Esophagus (tissue), 2 donors: ENCODE results near the gene PRKN. TPM values are rescaled to one million over a fixed set of nuclear protein-coding genes. Genes with fewer than 3 reads are reported as not detected.
"Not testable (repeated sequence)": the region's sequence is repeated elsewhere in the genome, so short reads cannot be mapped to it uniquely, and the experiment has no call there.

Experiments used
- H3K27ac ChIP-seq, 2 donors: one replicate each; pipeline ENCODE4 v1.5.1; 2013; ENCODE audit warnings: low read depth in 2 of 2, mild to moderate bottlenecking in 2 of 2, inconsistent platforms in 1 of 2, low read length in 1 of 2, moderate library complexity in 1 of 2
- H3K27me3 ChIP-seq, 2 donors: one replicate each; pipeline ENCODE4 v1.6.1; 2013; ENCODE audit warnings: low read length in 2 of 2, control low read depth in 1 of 2, mild to moderate bottlenecking in 1 of 2; ENCODE audit not compliant: insufficient read depth in 2 of 2, control insufficient read depth in 1 of 2
- H3K36me3 ChIP-seq, 2 donors: one replicate each; pipeline ENCODE4 v1.6.1; 2013; ENCODE audit warnings: low read length in 1 of 2; ENCODE audit not compliant: control insufficient read depth in 2 of 2, insufficient read depth in 2 of 2
- H3K4me1 ChIP-seq, 2 donors: one replicate each; pipeline ENCODE4 v1.6.1; 2013; ENCODE audit warnings: low read length in 1 of 2; ENCODE audit not compliant: control insufficient read depth in 2 of 2, insufficient read depth in 2 of 2
- H3K4me3 ChIP-seq, 2 donors: one replicate each; pipeline ENCODE4 v1.5.1; 2013; ENCODE audit warnings: low read length in 2 of 2, mild to moderate bottlenecking in 2 of 2, low read depth in 1 of 2, moderate library complexity in 1 of 2
- H3K9me3 ChIP-seq, 2 donors: one replicate each; pipeline ENCODE4 v1.6.1; 2013; ENCODE audit warnings: mild to moderate bottlenecking in 2 of 2, low read depth in 1 of 2, low read length in 1 of 2, moderate library complexity in 1 of 2; ENCODE audit not compliant: control insufficient read depth in 2 of 2, insufficient read depth in 1 of 2
- WGBS, 2 donors: extraction: QIAGEN DNeasy Blood & Tissue Kit; methylation state at CpG; one replicate each; pipeline ENCODE4 v1.1.7; 2013; 5-methylcytosine and 5-hydroxymethylcytosine counted together
- polyA plus RNA-seq, 2 donors: library from polyadenylated mRNA; stranded (reverse); fragments of 200-250 nt; gene quantifications; one replicate each; pipeline ENCODE4 v1.2.3, GENCODE V29; 2013
- donor health status: healthy with polysubstance abuse.
- donor health status: Bipolar disorder and iron deficiency.

The PRKN gene
- polyA plus RNA-seq, 2 donors, result 0.28 to 0.45 TPM

- Histone ChIP-seq H3K27me3 (no peaks in the 10 kb centered on the region), H3K36me3 (no peaks in the 10 kb centered on the region), H3K9me3 (no peaks in the 10 kb centered on the region), H3K4me3 (no peak overlapping the region), H3K27ac (no peak overlapping the region), H3K4me1 (peaks cover 0 to 2% of the 10 kb centered on the region in 2 donors)
- 79 to 87% methylated on average over 7 of the region's 7 CpGs for WGBS, 2 donors
Observed at GRCh38 chr6:161889324-161889723, 838.2 kb downstream of the PRKN start.

GRCh38 chr6:161886545-161886944 lies 841.0 kb downstream of the PRKN start:
- 96 to 98% methylated on average over 9 of the region's 9 CpGs for WGBS, 2 donors
- not testable (repeated sequence) for H3K4me1 ChIP-seq, H3K27me3 ChIP-seq, H3K4me3 ChIP-seq, H3K9me3 ChIP-seq, H3K27ac ChIP-seq, H3K36me3 ChIP-seq

- no peaks in the 10 kb centered on the region for H3K4me1 ChIP-seq
- peaks cover 0 to 3% of the 10 kb centered on the region in 2 donors for H3K27me3 ChIP-seq
- peaks cover 0 to 2% of the 10 kb centered on the region in 2 donors for H3K9me3 ChIP-seq
- no peak overlapping the region for H3K27ac ChIP-seq
- no peak overlapping the region for H3K4me3 ChIP-seq
- WGBS, 2 donors, result 52 to 89% methylated on average over 2 of the region's 2 CpGs
- no peaks in the 10 kb centered on the region for H3K36me3 ChIP-seq
Observed at GRCh38 chr6:161884782-161885181, 842.8 kb downstream of the PRKN start.

GRCh38 chr6:161882196-161882765 lies 845.3 kb downstream of the PRKN start:
- H3K4me3 ChIP-seq, result no peak overlapping the region
- WGBS, 2 donors, result 57 to 59% methylated on average over 15 of the region's 15 CpGs
- H3K9me3 ChIP-seq, result peaks cover 0 to 2% of the 10 kb centered on the region in 2 donors
- H3K27ac ChIP-seq, result no peak overlapping the region
- no peaks in the 10 kb centered on the region for H3K4me1 ChIP-seq
- no peaks in the 10 kb centered on the region for H3K36me3 ChIP-seq
- H3K27me3 ChIP-seq, result peaks cover 0 to 3% of the 10 kb centered on the region in 2 donors

GRCh38 chr6:161880056-161880455 lies 847.5 kb downstream of the PRKN start:
- Histone ChIP-seq H3K36me3 (no peaks in the 10 kb centered on the region), H3K4me1 (no peaks in the 10 kb centered on the region), H3K27ac (no peak overlapping the region), H3K27me3 (peaks cover 0 to 3% of the 10 kb centered on the region in 2 donors), H3K4me3 (no peak overlapping the region), H3K9me3 (peaks cover 0 to 2% of the 10 kb centered on the region in 2 donors)
- WGBS, 2 donors, result 93 to 95% methylated on average over 2 of the region's 2 CpGs

- WGBS, 2 donors, result 89 to 94% methylated on average over 8 of the region's 8 CpGs
- Histone ChIP-seq H3K36me3 (no peaks in the 10 kb centered on the region), H3K27me3 (peaks cover 0 to 3% of the 10 kb centered on the region in 2 donors), H3K9me3 (peaks cover 0 to 2% of the 10 kb centered on the region in 2 donors), H3K27ac (no peak overlapping the region), H3K4me3 (no peak overlapping the region), H3K4me1 (no peaks in the 10 kb centered on the region)
Observed at GRCh38 chr6:161876231-161876630, 851.3 kb downstream of the PRKN start.

GRCh38 chr6:161870236-161870901 lies 857.2 kb downstream of the PRKN start:
- no peak overlapping the region for H3K4me3 ChIP-seq

GRCh38 chr6:161869491-161869890 lies 858.1 kb downstream of the PRKN start:
- WGBS, 2 donors, result 82 to 86% methylated on average over 4 of the region's 4 CpGs
- Histone ChIP-seq H3K27ac (no peak overlapping the region), H3K9me3 (no peaks in the 10 kb centered on the region), H3K36me3 (no peaks in the 10 kb centered on the region), H3K27me3 (no peaks in the 10 kb centered on the region), H3K4me3 (no peak overlapping the region), H3K4me1 (no peaks in the 10 kb centered on the region)

More at GRCh38 chr6:161870236-161870901, 857.2 kb downstream of the PRKN start:
- no peak overlapping the region for H3K27ac ChIP-seq
- no peaks in the 10 kb centered on the region for H3K4me1 ChIP-seq
- no peaks in the 10 kb centered on the region for H3K36me3 ChIP-seq
- no peaks in the 10 kb centered on the region for H3K27me3 ChIP-seq
- WGBS, 2 donors, result 65 to 75% methylated on average over 4 of the region's 4 CpGs
- H3K9me3 ChIP-seq, result no peaks in the 10 kb centered on the region

GRCh38 chr6:161866570-161866969 lies 861.0 kb downstream of the PRKN start:
- H3K27ac ChIP-seq, result no peak overlapping the region
- WGBS, 2 donors, result 89 to 95% methylated on average over 3 of the region's 3 CpGs
- H3K9me3 ChIP-seq, result no peaks in the 10 kb centered on the region
- no peaks in the 10 kb centered on the region for H3K36me3 ChIP-seq
- no peaks in the 10 kb centered on the region for H3K4me1 ChIP-seq
- no peak overlapping the region for H3K4me3 ChIP-seq
- H3K27me3 ChIP-seq, result no peaks in the 10 kb centered on the region

GRCh38 chr6:161861061-161861460 lies 866.5 kb downstream of the PRKN start:
- not testable (repeated sequence) for H3K27me3 ChIP-seq, H3K27ac ChIP-seq, H3K4me3 ChIP-seq, H3K36me3 ChIP-seq, H3K9me3 ChIP-seq, H3K4me1 ChIP-seq
- 44 to 73% methylated on average over 2 of the region's 2 CpGs for WGBS, 2 donors
